GM10248 (cell line): ENCODE data around the gene STEAP1B.
"Not testable (repeated sequence)": the region's sequence is repeated elsewhere in the genome, so short reads cannot be mapped to it uniquely, and the experiment has no call there.

Experiments
- CTCF ChIA-PET: fragments of 300-600 bp; sonication (Branson Sonifier 250); formaldehyde crosslinking; extraction: SDS; loops from one replicate; lab custom pipeline; 2021; ENCODE audit warnings: antibody characterized with exemption; lab: Yijun Ruan, JAX
- POLR2A ChIA-PET: fragments of 350-650 bp; sonication (Branson Sonifier 250); formaldehyde crosslinking; extraction: SDS; loops from one replicate; lab custom pipeline; 2020; ENCODE audit warnings: antibody characterized with exemption; lab: Yijun Ruan, JAX
- DNase-seq: peaks from one replicate; pipeline ENCODE4 v3.0.0; 2012; ENCODE audit errors: extremely low spot score
- CTCF ChIP-seq: IDR thresholded peaks from 2 replicates; pipeline ENCODE4 v1.5.1; 2012; ENCODE audit warnings: mild to moderate bottlenecking, low read depth; ENCODE audit errors: extremely low read depth, missing control alignments, control extremely low read depth

The STEAP1B gene

DNA sequence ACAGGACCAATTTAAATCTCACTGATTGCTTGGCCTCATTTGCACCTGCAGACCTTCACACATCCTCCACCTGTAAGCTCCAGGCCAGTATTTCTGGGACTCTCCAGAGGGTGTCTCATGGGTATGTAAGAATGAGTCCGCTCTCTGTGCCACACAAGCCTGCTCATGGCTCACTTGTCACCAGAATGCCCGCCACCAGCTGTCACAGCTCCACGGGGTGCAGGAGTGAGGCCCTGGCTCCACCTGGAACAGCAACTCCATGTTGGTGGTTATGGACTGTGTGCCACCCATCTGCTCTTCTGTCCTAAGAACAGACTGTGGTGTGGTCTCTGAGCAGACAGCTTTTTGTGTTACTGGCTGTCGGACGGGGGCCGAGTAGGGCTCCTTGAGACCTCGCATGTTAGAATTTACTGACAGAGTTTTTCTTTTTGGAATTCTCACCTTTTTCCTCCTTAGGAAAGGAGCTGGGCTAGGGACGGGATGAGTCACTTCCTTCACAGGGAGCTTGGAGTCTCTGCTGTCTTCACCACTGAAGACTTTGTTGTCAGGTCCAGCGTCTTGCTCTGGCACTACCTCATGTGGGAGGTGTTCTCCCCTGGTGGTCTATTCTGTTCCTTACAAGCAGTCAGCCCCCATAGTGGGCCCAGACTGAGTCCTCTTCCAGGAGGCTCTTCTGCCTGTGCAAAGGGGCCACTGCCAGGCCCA is 6.5 kb upstream of the STEAP1B start:
- POLR2A ChIA-PET, CTCF ChIA-PET, DNase-seq: not testable (repeated sequence)

DNA sequence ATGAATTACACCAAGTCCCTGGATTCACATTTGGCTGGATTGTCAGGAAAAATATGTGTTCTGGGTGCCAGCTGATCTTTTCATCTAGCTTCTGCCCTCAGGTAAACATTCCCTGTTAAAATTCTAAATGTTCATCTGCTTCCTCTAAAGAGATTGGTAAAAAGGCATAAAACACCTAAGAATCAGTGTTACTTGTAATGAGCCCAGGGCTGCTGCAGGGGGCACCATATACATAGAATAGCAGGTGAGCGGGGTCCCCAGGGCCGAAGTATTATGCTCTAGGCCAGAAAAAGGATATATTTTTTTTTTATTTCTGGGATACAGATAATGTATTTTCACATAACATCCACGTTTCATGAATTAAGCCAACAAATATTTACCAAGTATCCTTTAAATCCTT is 4.5 kb upstream of the STEAP1B start:
- CTCF ChIA-PET, POLR2A ChIA-PET, DNase-seq: not testable (repeated sequence)

DNA sequence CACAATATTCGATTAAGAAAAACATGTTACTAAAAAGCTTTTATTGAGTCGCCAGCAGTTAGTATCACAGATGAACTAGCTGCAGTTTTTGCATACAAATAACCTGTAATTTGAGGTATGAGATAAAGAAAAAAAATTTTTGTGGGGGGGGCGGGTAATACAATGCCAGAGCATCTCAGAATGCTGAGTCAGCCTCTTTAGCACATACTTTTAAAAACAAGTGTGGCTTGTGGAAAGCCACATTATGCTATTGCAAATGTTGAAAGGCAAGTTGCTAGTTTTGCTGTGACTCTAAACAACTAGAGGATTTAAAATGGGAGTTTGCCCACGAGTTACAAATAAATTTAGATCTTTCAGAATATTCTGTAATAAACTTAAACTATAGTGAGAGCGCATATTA is 2.1 kb upstream of the STEAP1B start:
- POLR2A ChIA-PET = not testable (repeated sequence)

GRCh38 chr7:22501336-22501735 is 1.3 kb upstream of the STEAP1B start:
- CTCF ChIA-PET = interaction anchor here (1.7 to 3.1 kb wide), 6 partner anchors 11 to 407 kb away, joined by 3 to 19 read pairs (median 5); no protein-coding TSS in a partner anchor
- POLR2A ChIA-PET, DNase-seq: not testable (repeated sequence)
- peak; percentile 37 for TF ChIP-seq CTCF

More for the DNA sequence above, 2.1 kb upstream of the STEAP1B start:
- DNase-seq = not testable (repeated sequence)
- CTCF ChIA-PET = interaction anchor here (1.7 to 3.1 kb wide), 2 partner anchors 391 to 393 kb away, joined by 3 to 19 read pairs; no protein-coding TSS in a partner anchor

- ChIA-PET CTCF (no interaction called here), POLR2A (no interaction called here)
- no peak for TF ChIP-seq CTCF
- DNase-seq = no peak
These were observed 944 bp downstream of the STEAP1B start for GRCh38 chr7:22499044-22499443.

DNA sequence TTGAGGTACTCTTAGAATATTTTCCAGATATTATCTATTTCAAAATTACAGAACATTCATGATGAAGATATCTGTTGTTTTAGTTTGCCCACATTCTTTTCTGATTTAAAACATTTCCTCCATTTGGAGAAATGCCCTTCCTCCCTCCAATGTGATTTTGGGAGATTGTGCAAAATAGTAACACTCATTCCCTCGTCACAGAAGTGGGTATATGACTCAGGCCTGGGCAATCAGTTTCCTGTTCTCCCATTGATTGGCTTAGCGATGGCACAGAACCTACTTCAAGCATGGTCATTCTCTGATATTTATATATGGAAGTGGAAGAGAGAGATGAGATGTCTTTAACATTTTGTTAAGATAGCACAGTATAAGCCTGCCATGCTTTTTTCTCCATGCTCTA is 3.1 kb downstream of the STEAP1B start:
- CTCF ChIA-PET, POLR2A ChIA-PET, DNase-seq: not testable (repeated sequence)

DNA sequence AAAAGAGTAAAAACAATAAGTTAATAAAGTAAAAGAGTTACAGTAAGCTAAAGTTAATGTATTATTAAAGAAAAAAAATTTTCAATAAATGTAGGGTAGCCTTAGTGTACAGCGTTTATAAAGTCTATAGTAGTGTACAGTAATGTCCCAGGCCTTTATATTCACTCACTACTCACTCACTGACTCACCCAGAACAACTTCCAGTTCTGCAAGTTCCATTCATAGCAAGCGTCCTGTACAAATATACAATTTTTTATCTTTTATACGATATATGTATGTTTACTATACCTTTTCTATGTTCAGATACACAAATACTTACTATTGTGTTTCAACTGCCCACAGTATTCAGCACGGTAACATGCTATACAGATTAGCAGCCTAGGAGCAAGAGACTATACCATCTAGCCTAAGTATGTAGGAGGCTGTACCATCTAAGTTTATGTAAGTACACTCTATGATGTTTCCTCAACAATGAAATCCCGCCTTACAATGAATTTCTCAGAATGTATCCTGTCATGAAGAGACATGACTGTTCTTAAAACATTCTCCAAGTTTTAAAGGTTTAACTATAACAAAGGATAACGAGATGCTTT is 3.6 kb downstream of the STEAP1B start:
- POLR2A ChIA-PET, DNase-seq: not testable (repeated sequence)
- CTCF ChIA-PET = interaction anchor here (1.4 to 2.0 kb wide), 2 partner anchors 386 to 393 kb away, joined by 4 to 11 read pairs; no protein-coding TSS in a partner anchor

- DNase-seq, CTCF ChIA-PET, POLR2A ChIA-PET: not testable (repeated sequence)
These were observed 6.6 kb downstream of the STEAP1B start for GRCh38 chr7:22493160-22493925.

GRCh38 chr7:22488643-22489462 is 11.1 kb downstream of the STEAP1B start:
- DNase-seq = peak; percentile 64
- peak; percentile 87 for TF ChIP-seq CTCF
- CTCF ChIA-PET = interaction anchor here (1.0 to 3.3 kb wide), 9 partner anchors 8 to 405 kb away, joined by 3 to 42 read pairs (median 6); partner anchors contain the start of gene STEAP1B
- POLR2A ChIA-PET = no interaction called here
